Thoracic aorta (tissue), 2 donors: ENCODE results near the gene ZNF652. TPM values are rescaled to one million over a fixed set of nuclear protein-coding genes. Genes with fewer than 3 reads are reported as not detected.

ENCODE experiments used
- ATAC-seq: fragments of 150-250 bp; one replicate; pipeline ENCODE4 v1.8.0; 2017; ENCODE audit warnings: low read depth; ENCODE audit not compliant: insufficient number of reproducible peaks, low FRiP score
- DNase-seq: peaks from one replicate; pipeline ENCODE4 v3.0.0-alpha.2; 2020; ENCODE audit warnings: low spot score
- H3K27ac ChIP-seq, 2 donors: fragments of 200-600 bp; sonication (generic); 1 replicate in 1 of 2; 2 replicates in 1 of 2; pipeline ENCODE4 v1.5.1; 2016; ENCODE audit warnings: mild to moderate bottlenecking in 2 of 2, moderate library complexity in 2 of 2
- H3K27me3 ChIP-seq: fragments of 200-600 bp; sonication (generic); replicated peaks from 2 replicates; pipeline ENCODE4 v1.6.0; 2016; ENCODE audit warnings: mild to moderate bottlenecking; ENCODE audit not compliant: insufficient read depth
- H3K36me3 ChIP-seq: fragments of 200-600 bp; sonication (generic); one replicate; pipeline ENCODE4 v1.5.1; 2016
- H3K4me1 ChIP-seq, 2 donors: fragments of 200-600 bp; sonication (generic); 1 replicate in 1 of 2; 2 replicates in 1 of 2; pipeline versions ENCODE4 v1.5.1 to v1.6.0; 2016; ENCODE audit warnings: low read depth in 2 of 2, mild to moderate bottlenecking in 1 of 2; ENCODE audit not compliant: control insufficient read depth in 1 of 2
- H3K4me3 ChIP-seq: fragments of 200-600 bp; sonication (generic); 2 replicates; pipeline ENCODE4 v1.5.1; 2016; ENCODE audit warnings: mild to moderate bottlenecking
- H3K9me3 ChIP-seq: fragments of 200-600 bp; sonication (generic); 2 replicates; pipeline ENCODE4 v1.5.1; 2016
- CTCF ChIP-seq: fragments of 200-600 bp; sonication (generic); IDR thresholded peaks from one replicate; pipeline ENCODE4 v1.5.1; 2019; ENCODE audit warnings: antibody characterized with exemption
- total RNA-seq, 2 donors: library from RNA; depleted of rRNA; stranded (reverse); fragments of >200 nt; gene quantifications; one replicate each; pipeline versions ENCODE4 v1.1.0 to v1.2.3, GENCODE V29; 2016

The ZNF652 gene
- 10 to 100 TPM; 36.1 to 40.0 TPM for total RNA-seq

- Histone ChIP-seq H3K27me3 (no peaks in the 10 kb centered on the region), H3K9me3 (no peaks in the 10 kb centered on the region), H3K4me1 (peaks cover 5 to 27% of the 10 kb centered on the region in 2 donors), H3K27ac (peak within 1 kb of the TSS; percentile 86 to 88), H3K36me3 (no peaks in the 10 kb centered on the region), H3K4me3 (peak within 1 kb of the TSS; percentile 96)
- peak; percentile 45 for DNase-seq
- peak; percentile 55 for ATAC-seq
- no peak for TF ChIP-seq CTCF
These were observed at the start of gene ZNF652 for GRCh38 chr17:49361902-49362722. ZNF652 (minus strand) TSS chr17:49362250; CDS start chr17:49317725, 44,525 bp downstream.

- DNase-seq (no peak), ATAC-seq (no peak)
- Histone ChIP-seq H3K36me3 (peaks cover 65% of the 10 kb centered on the region), H3K9me3 (no peaks in the 10 kb centered on the region), H3K4me3 (no peak overlapping the region), H3K27me3 (no peaks in the 10 kb centered on the region), H3K4me1 (peaks cover 6 to 7% of the 10 kb centered on the region in 2 donors), H3K27ac (no peak overlapping the region)
- TF ChIP-seq CTCF, result no peak
These were observed 47.0 kb upstream of the ZNF652 start for GRCh38 chr17:49409066-49409465.

GRCh38 chr17:49407981-49408501 is 46.0 kb upstream of the ZNF652 start:
- Histone ChIP-seq H3K27me3 (no peaks in the 10 kb centered on the region), H3K9me3 (no peaks in the 10 kb centered on the region), H3K27ac (no peak overlapping the region), H3K4me1 (no peaks in the 10 kb centered on the region), H3K4me3 (no peak overlapping the region), H3K36me3 (peaks cover 69% of the 10 kb centered on the region)
- peak; percentile 46 for TF ChIP-seq CTCF
- ATAC-seq (no peak), DNase-seq (no peak)

- no peak for TF ChIP-seq CTCF
- no peaks in the 10 kb centered on the region for H3K9me3 ChIP-seq
- ATAC-seq, result no peak
- no peak for DNase-seq
- H3K4me3 ChIP-seq, result no peak overlapping the region
- H3K4me1 ChIP-seq, result no peaks in the 10 kb centered on the region
- no peaks in the 10 kb centered on the region for H3K27me3 ChIP-seq
- H3K27ac ChIP-seq, result no peak overlapping the region
- peaks cover 66% of the 10 kb centered on the region for H3K36me3 ChIP-seq
These were observed 45.0 kb upstream of the ZNF652 start for GRCh38 chr17:49407086-49407485.

- DNase-seq, result no peak
- H3K4me3 ChIP-seq, result no peak overlapping the region
- peaks cover 65% of the 10 kb centered on the region for H3K36me3 ChIP-seq
- H3K4me1 ChIP-seq, result no peaks in the 10 kb centered on the region
- H3K27ac ChIP-seq, result no peak overlapping the region
- H3K9me3 ChIP-seq, result no peaks in the 10 kb centered on the region
- no peak for TF ChIP-seq CTCF
- no peaks in the 10 kb centered on the region for H3K27me3 ChIP-seq
- no peak for ATAC-seq
These were observed 44.5 kb upstream of the ZNF652 start for GRCh38 chr17:49406421-49407061.
